Activated CD4-positive, alpha-beta T cell treated with anti-CD3 and anti-CD28 coated beads, Interleukin-2, Interleukin-6, amounts not matched to agents 100 ng/mL and 50 ng/mL, durations not matched to agents 16 hours and 8 hours (primary cell): Measurements from ENCODE around the gene AURKB.
"Not testable (repeated sequence)": the region's sequence is repeated elsewhere in the genome, so short reads cannot be mapped to it uniquely, and the experiment has no call there.

ENCODE experiments used
- DNase-seq: peaks from one replicate; pipeline ENCODE4 v3.0.0-alpha.2; 2020

Gene AURKB

GRCh38 chr17:8224891-8225812 lies 14.8 kb upstream of the AURKB start:
- no peak for DNase-seq

GRCh38 chr17:8223356-8224126 lies 13.2 kb upstream of the AURKB start:
- DNase-seq: peak; percentile 71

DNA sequence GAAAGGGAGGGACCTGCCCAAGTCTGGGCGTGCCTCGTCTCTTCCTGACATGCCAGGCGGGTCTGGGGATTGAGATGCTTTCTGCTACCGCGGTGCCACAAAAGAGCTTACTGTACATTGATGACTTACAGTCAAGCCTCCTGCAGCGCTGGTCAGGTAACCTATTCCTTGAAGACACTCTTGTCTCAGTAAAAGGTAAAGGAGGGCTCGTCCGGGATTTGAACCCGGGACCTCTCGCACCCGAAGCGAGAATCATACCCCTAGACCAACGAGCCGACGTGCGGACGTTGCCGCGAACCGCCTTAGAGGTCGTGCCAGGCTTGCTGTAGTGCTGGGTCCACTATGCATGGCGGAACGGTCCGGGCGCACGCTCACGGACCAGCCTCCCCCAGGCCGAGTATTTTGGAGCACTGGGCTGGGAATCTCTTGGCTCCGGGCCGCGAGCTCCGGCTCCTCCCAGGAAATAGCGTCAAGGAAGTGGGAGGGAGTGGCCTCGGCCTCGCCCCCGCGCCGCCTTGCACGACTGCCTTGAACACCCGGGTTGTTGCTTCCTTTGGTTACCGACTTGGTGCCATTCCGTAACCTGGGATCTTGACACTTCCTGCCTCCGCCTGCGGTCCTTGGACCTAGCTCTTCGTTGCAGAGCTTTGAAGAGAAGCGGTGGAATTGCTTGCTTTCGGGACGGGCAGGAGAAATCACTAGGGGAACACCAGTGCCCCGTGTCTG lies 12.4 kb upstream of the AURKB start:
- DNase-seq: peak; percentile 93

- no peak for DNase-seq
Measured at GRCh38 chr17:8222380-8222629, 11.9 kb upstream of the AURKB start.

GRCh38 chr17:8221663-8222379 lies 11.4 kb upstream of the AURKB start:
- DNase-seq: peak; percentile 93

DNA sequence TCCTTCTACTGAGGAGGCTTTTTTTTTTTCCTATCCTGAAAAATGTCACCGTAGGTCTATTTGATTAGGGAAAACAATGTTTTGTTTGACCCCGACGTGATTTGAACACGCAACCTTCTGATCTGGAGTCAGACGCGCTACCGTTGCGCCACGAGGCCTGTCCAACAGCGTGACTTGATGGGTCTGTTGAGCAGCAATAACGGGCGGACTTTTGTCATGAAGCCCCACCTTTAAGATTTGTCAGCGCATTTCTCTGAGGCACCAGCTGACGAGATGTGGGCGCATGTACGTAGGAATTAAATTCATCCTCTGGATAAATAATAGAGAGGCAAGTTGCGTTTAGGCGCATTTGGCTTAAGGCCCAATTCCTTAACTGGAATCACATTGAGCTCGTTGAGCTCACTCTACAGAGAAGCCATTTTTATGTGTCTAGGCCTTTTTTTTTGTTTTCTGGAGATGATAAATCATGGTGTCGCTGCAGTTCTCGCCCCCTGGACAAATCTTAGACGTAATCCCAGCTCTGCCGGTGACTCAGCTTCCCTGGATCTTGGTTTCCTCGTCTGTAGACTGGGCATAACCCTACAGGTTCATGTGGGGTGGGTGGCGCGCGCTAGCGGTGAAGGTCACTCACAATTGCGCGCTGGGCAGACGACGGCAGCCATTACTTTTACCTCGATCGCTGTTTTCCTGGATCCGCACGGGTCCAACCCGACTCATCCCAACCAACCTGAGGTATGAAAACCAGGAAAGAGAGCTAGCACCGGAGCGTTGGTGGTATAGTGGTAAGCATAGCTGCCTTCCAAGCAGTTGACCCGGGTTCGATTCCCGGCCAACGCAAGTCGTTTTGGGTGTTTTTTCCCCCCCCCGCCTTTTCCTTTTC lies 10.6 kb upstream of the AURKB start:
- peak; percentile 96 for DNase-seq

DNA sequence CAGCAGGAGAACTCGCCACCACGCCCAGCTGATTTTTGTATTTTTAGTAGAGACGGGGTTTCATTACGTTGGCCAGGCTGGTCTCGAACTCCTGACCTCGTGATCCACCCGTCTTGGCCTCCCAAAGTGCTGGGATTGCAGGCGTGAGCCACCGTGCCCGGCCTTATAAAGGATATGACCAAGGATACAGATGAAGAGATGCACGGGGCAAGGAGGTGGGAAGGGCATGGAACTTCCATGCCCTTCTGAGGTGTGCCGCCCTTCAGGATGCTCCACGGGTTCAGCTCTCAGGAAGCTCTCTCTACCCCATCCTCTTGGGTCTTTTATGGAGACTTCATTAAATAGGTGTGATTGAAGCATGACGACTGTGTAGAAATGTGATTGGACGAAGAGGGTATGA lies 3.6 kb upstream of the AURKB start:
- DNase-seq: not testable (repeated sequence)

- no peak for DNase-seq
Measured at GRCh38 chr17:8212312-8213180, 2.2 kb upstream of the AURKB start.

DNA sequence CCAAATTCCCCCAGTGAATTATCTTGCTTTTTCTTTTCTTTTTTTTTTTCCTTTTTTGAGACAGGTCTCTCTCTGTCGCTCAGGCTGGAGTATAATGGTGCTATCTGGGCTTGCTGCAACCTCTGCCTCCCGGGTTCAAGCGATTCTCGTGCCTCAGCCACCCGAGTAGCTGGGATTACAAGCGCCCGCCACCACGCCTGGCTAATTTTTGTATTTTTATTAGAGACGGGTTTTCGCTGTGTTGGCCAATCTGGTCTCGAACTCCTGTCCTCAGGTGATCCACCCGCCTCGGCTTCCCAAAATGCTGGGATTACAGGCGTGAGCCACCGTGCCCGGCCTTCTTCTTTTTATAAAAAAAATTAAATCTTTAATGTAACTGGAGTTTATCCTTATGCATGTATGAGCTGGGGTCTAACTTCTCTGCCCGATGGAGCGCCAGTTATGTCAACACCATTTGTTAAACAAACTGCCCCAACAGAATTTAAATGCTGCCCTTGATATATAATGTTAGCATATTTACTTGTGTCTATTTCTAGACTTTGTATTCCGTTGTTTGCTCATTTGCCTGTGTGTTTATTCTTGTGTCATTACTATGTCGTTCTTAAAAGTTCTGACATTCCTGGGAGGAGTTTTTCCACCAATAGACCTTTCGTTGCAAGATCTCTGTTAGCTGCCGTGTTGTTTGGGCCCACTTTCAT lies 535 bp upstream of the AURKB start:
- no peak for DNase-seq

DNA sequence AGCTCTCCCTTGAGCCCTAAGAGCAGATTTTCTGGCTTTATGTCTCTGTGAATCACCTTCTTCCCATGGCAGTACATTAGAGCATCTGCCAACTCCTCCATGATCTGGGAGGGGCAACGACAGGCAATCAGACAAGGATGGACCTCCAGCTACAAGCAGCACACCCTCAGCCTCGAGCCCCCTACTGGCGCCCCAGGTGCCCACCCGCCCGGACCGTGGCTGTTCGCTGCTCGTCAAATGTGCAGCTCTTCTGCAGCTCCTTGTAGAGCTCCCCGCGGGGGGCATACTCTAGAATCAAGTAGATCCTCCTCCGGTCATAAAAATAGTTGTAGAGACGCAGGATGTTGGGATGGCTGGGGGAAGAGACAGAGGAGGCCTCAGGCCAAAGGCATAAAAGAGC lies 3.8 kb downstream of the AURKB start:
- no peak for DNase-seq

GRCh38 chr17:8204761-8205555 lies 5.4 kb downstream of the AURKB start:
- no peak for DNase-seq

- peak; percentile 88 for DNase-seq
Measured at GRCh38 chr17:8192070-8192815, 18.1 kb downstream of the AURKB start.

GRCh38 chr17:8190506-8190905 lies 19.9 kb downstream of the AURKB start:
- DNase-seq: no peak

GRCh38 chr17:8189711-8190477 lies 20.5 kb downstream of the AURKB start, which contains the start of gene BORCS6:
BORCS6 (minus strand) TSS chr17:8190180; CDS start chr17:8190140, 40 bp downstream.
- peak; percentile 99 for DNase-seq

DNA sequence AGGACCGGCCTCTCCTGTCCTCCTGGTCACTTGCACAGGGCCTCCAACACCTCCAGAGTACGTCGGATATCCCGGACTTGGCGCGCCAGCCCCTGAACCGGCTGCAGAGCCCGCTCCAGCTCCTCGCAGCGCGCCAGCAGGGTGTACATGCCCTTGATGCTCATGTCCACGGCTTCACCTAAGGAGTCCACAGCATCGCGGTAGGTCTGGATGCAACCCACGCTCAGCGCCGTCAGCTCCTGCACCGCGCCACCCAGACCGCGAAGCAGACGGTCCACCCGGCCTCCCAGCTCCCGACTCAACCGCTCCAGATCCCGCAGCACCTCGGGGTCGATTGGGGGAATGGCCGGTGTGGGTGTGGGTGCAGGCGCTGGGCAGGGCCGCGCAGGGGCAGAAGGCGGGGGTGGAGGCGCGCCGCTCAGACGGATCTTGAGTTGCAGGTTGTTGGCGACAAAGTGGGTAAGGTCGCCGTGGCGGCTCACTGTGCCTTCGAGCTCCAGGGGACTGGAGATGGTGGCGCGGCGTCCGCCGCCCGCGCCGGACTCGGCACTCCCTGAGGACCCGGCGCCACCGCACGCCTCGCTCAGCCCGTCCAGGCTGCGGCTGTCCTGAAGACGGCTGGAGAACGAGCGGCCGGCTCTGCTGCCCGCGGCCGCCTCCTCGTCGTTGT lies 21.2 kb downstream of the AURKB start:
- no peak for DNase-seq

GRCh38 chr17:8188263-8188839 lies 22.0 kb downstream of the AURKB start:
- no peak for DNase-seq
